ENCODE measurements around the gene REXO4. TPM values are rescaled to one million over a fixed set of nuclear protein-coding genes. Genes with fewer than 3 reads are reported as not detected.

The REXO4 gene
- total RNA-seq, result 10 to 100 TPM; 21.5 to 26.0 (median 21.7) TPM

- intact Hi-C loops (cut with DNase I), result loop anchor here (10.0 kb wide), 1 partner anchor 47 kb away; no protein-coding TSS in a partner anchor
- peak within 1 kb of the TSS; percentile 73 to 89 (median 86) for H3K27ac ChIP-seq
- peaks cover 0 to 36% (median under 1%) of the 10 kb centered on the region in 3 donors for H3K36me3 ChIP-seq
- H3K4me1 ChIP-seq, result peaks cover 9 to 58% (median 16%) of the 10 kb centered on the region in 3 donors
- no peaks in the 10 kb centered on the region for H3K27me3 ChIP-seq
- 0 to 2% methylated on average over 15 to 19 of the region's 75 CpGs for whole genome bisulfite sequencing, 2 donors
- TF ChIP-seq POLR2A (IDR thresholded peaks at IDR 0.05) (peak in 1 of 4 donors; percentile 38), CTCF (IDR thresholded peaks at IDR 0.05) (peak in 2 of 6 experiments; percentile 10 to 23)
- H3K4me3 ChIP-seq, result peak within 1 kb of the TSS; percentile 53 to 93 (median 80)
- H3K9me3 ChIP-seq, result no peaks in the 10 kb centered on the region
- no peak for DNase-seq
Observed at GRCh38 chr9:133417541-133418461, at the start of gene REXO4. Gene REXO4, minus strand, starts transcription at chr9:133418010. Its CDS starts 166 bp downstream, at chr9:133417844.

GRCh38 chr9:133467101-133467500 lies 49.3 kb upstream of the REXO4 start:
- H3K4me3 ChIP-seq, result no peak overlapping the region
- H3K36me3 ChIP-seq, result peaks cover 0 to 34% (median 0%) of the 10 kb centered on the region in 3 donors
- intact Hi-C loops (cut with DNase I), result loop anchor here (10.0 kb wide), 1 partner anchor 52 kb away; the partner anchor contains the start of gene REXO4
- no peak for DNase-seq
- H3K9me3 ChIP-seq, result no peaks in the 10 kb centered on the region
- no peaks in the 10 kb centered on the region for H3K4me1 ChIP-seq
- no peak overlapping the region for H3K27ac ChIP-seq
- TF ChIP-seq POLR2A (IDR thresholded peaks at IDR 0.05), result no peak
- no peak for TF ChIP-seq CTCF (IDR thresholded peaks at IDR 0.05)
- no peaks in the 10 kb centered on the region for H3K27me3 ChIP-seq
- WGBS, 2 donors, result 75 to 82% methylated on average over 4 to 5 of the region's 10 CpGs

- Histone ChIP-seq H3K27me3 (no peaks in the 10 kb centered on the region), H3K4me3 (no peak overlapping the region), H3K4me1 (peaks cover 0 to 5% (median 3%) of the 10 kb centered on the region in 3 donors), H3K27ac (no peak overlapping the region), H3K9me3 (no peaks in the 10 kb centered on the region), H3K36me3 (peaks cover 0 to 34% (median 0%) of the 10 kb centered on the region in 3 donors)
- WGBS, 2 donors, result 75 to 82% methylated on average over 6 of the region's 6 CpGs
- DNase-seq, result no peak
- TF ChIP-seq CTCF (IDR thresholded peaks at IDR 0.05) (no peak), POLR2A (IDR thresholded peaks at IDR 0.05) (no peak)
- intact Hi-C loops (cut with DNase I), result loop anchor here (10.0 kb wide), 1 partner anchor 51 kb away; the partner anchor contains the start of gene REXO4
Observed at GRCh38 chr9:133465984-133466383, 48.2 kb upstream of the REXO4 start.

GRCh38 chr9:133464638-133465037 lies 46.8 kb upstream of the REXO4 start:
- no peak overlapping the region for H3K4me3 ChIP-seq
- intact Hi-C loops (cut with DNase I), result loop anchor here (10.0 kb wide), 1 partner anchor 50 kb away; the partner anchor contains the start of gene REXO4
- no peaks in the 10 kb centered on the region for H3K27me3 ChIP-seq
- no peak for DNase-seq
- TF ChIP-seq CTCF (IDR thresholded peaks at IDR 0.05), result no peak
- TF ChIP-seq POLR2A (IDR thresholded peaks at IDR 0.05), result no peak
- peaks cover 0 to 14% (median 9%) of the 10 kb centered on the region in 3 donors for H3K4me1 ChIP-seq
- WGBS, 2 donors, result 93 to 100% methylated on average over 1 to 2 of the region's 10 CpGs
- no peaks in the 10 kb centered on the region for H3K9me3 ChIP-seq
- peaks cover 0 to 34% (median 0%) of the 10 kb centered on the region in 3 donors for H3K36me3 ChIP-seq
- H3K27ac ChIP-seq, result no peak overlapping the region

Measured in esophagus squamous epithelium (tissue), 5 donors.